ENCODE measurements around the gene KPNA2. TPM values are rescaled to one million over a fixed set of nuclear protein-coding genes. Genes with fewer than 3 reads are reported as not detected.
"Not testable (repeated sequence)": the region's sequence is repeated elsewhere in the genome, so short reads cannot be mapped to it uniquely, and the experiment has no call there.

The KPNA2 gene
- total RNA-seq, 1 donor from 2014 or later: 79.1 TPM

DNA sequence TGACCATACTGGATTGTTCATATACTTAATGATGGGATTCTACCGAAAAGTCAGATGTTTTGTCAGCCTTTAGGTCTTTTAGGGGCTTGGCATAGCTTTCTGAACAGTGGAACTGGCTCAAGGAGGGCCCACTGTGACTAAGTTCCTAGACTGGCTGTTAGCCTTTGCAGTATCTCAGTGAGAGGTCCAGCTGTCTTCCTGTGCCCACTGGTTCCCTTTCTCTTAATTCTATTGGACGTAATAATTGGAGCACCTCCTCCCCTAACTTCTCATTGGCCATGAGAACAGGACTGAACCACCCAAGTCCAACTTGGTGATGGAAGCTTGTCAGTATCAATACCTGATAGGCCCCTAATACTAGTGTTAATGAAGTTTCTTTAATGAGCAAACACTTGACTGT is 13.5 kb downstream of the KPNA2 start:
- Histone ChIP-seq H3K36me3 (ENCODE audit: control insufficient read depth, insufficient read depth, low read length) (peaks cover 2% of the 10 kb centered on the region), H3K4me3 (ENCODE audit: low read depth, low read length) (no peak overlapping the region), H3K27me3 (ENCODE audit: control insufficient read depth, insufficient read depth, low read length) (no peaks in the 10 kb centered on the region)
- TF ChIP-seq, protein P1, sequence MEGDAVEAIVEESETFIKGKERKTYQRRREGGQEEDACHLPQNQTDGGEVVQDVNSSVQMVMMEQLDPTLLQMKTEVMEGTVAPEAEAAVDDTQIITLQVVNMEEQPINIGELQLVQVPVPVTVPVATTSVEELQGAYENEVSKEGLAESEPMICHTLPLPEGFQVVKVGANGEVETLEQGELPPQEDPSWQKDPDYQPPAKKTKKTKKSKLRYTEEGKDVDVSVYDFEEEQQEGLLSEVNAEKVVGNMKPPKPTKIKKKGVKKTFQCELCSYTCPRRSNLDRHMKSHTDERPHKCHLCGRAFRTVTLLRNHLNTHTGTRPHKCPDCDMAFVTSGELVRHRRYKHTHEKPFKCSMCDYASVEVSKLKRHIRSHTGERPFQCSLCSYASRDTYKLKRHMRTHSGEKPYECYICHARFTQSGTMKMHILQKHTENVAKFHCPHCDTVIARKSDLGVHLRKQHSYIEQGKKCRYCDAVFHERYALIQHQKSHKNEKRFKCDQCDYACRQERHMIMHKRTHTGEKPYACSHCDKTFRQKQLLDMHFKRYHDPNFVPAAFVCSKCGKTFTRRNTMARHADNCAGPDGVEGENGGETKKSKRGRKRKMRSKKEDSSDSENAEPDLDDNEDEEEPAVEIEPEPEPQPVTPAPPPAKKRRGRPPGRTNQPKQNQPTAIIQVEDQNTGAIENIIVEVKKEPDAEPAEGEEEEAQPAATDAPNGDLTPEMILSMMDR (IDR thresholded peaks at IDR 0.05; ENCODE audit: insufficient read depth, low read length, poor library complexity, severe bottlenecking): no peak
- no peak for DNase-seq (ENCODE audit: low read depth)

- not testable (repeated sequence) for H3K27me3 ChIP-seq (ENCODE audit: control insufficient read depth, insufficient read depth, low read length); H3K4me3 ChIP-seq (ENCODE audit: low read depth, low read length); H3K36me3 ChIP-seq (ENCODE audit: control insufficient read depth, insufficient read depth, low read length)
These were observed 14.4 kb downstream of the KPNA2 start for GRCh38 chr17:68049812-68050437.

DNA sequence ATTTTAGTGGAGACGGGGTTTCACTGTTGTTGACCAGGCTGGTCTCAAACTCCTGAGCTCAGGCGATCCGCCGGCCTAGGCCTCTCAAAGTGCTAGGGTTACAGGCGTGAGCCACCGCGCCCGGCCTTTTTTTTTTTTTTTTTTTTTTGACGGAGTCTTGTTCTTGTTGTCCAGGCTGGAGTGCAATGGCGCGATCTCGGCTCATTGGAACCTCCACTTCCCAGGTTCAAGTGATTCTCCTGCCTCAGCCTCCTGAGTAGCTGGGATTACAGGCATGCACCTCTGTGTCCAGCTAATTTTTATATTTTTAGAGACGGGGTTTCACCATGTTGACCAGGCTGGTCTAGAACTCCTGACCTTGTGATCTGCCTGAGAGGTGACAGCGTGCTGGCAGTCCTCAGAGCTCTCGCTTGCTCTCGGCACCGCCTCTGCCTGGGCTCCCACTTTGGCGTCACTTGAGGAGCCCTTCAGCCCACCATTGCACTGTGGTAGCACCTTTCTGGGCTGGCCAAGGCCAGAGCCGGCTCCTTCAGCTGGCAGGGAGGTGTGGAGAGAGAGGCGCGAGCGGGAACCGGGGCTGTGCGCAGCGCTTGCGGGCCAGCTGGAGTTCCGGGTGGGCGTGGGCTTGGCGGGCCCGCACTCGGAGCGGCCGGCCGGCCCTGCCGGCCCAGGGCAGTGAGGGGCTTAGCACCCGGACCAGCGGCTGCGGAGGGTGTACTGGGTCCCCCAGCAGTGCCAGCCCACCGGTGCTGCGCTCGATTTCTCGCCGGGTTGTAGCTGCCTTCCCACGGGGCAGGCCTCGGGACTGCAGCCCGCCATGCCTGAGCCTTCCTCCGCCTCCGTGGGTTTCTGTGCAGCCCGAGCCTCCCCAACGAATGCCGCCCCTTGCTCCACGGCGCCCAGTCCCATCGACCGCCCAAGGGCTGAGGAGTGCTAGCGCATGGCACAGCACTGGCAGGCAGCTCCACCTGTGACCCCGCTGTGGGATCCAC is 16.1 kb downstream of the KPNA2 start:
- not testable (repeated sequence) for H3K27me3 ChIP-seq (ENCODE audit: control insufficient read depth, insufficient read depth, low read length)

More at GRCh38 chr17:68049812-68050437, 14.4 kb downstream of the KPNA2 start:
- DNase-seq (ENCODE audit: low read depth): not testable (repeated sequence)

DNA sequence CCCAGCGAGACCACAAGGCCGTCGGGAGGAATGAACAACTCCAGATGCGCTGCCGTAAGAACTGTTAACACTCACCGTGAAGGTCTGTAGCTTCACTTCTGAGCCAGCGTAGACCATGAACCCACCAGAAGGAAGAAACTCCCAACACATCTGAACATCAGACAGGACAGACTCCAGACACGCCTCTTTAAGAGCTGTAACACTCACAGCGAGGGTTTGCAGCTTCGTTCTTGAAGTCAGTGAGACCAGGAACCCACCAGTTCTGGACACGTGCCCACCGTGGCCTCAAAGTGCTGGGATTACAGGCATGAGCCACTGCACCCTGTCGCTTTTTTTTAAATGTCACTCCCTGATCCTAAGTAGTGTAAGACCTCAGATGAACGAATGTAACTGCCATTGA is 17.3 kb downstream of the KPNA2 start:
- no peaks in the 10 kb centered on the region for H3K27me3 ChIP-seq (ENCODE audit: control insufficient read depth, insufficient read depth, low read length)
- TF ChIP-seq, protein P1 (IDR thresholded peaks at IDR 0.05; ENCODE audit: insufficient read depth, low read length, poor library complexity, severe bottlenecking): no peak
- DNase-seq (ENCODE audit: low read depth): no peak
- no peak overlapping the region for H3K4me3 ChIP-seq (ENCODE audit: low read depth, low read length)
- H3K36me3 ChIP-seq (ENCODE audit: control insufficient read depth, insufficient read depth, low read length): no peaks in the 10 kb centered on the region

More for the DNA sequence above, 16.1 kb downstream of the KPNA2 start:
- not testable (repeated sequence) for H3K4me3 ChIP-seq (ENCODE audit: low read depth, low read length); H3K36me3 ChIP-seq (ENCODE audit: control insufficient read depth, insufficient read depth, low read length); DNase-seq (ENCODE audit: low read depth)

DNA sequence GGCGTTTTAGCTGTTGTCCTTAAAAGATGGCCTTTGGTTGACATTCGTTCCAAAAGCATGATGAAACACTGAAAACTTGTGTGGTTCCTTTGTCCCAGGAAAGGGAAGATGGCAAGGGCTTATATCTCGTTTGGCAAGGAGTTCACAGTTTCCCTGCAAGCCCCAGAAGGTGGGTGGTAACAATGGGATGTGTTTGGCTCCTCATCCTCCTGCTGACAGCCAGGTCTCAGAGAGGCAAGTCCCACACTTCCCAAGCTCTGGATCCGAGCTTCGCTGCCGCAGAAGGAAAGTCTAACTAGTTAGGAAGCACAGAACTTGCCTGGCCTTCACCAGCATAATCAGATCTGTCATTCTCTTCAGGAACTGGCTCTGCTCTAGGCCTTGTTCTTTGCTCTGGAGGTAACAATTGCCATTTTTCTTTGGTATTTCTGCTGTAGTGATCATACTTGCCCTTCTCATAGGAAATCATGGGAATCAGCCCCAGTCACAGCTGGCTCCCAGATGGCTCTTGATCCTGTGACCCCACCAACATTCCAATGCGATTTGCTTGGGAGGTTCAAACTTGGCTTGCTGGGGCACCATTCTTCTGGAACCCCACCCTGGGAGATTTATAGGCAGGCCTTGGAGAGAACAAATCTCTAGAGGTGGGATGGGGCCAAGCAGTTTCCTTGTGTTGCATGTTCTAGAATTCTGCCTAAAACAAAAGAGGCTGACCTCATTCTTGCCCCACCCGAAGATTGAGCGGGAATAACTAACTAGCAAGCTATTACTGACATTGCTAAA is 17.9 kb downstream of the KPNA2 start:
- TF ChIP-seq, protein P1 (IDR thresholded peaks at IDR 0.05; ENCODE audit: insufficient read depth, low read length, poor library complexity, severe bottlenecking): no peak
- no peaks in the 10 kb centered on the region for H3K36me3 ChIP-seq (ENCODE audit: control insufficient read depth, insufficient read depth, low read length)
- no peaks in the 10 kb centered on the region for H3K27me3 ChIP-seq (ENCODE audit: control insufficient read depth, insufficient read depth, low read length)
- H3K4me3 ChIP-seq (ENCODE audit: low read depth, low read length): no peak overlapping the region
- DNase-seq (ENCODE audit: low read depth): no peak

DNA sequence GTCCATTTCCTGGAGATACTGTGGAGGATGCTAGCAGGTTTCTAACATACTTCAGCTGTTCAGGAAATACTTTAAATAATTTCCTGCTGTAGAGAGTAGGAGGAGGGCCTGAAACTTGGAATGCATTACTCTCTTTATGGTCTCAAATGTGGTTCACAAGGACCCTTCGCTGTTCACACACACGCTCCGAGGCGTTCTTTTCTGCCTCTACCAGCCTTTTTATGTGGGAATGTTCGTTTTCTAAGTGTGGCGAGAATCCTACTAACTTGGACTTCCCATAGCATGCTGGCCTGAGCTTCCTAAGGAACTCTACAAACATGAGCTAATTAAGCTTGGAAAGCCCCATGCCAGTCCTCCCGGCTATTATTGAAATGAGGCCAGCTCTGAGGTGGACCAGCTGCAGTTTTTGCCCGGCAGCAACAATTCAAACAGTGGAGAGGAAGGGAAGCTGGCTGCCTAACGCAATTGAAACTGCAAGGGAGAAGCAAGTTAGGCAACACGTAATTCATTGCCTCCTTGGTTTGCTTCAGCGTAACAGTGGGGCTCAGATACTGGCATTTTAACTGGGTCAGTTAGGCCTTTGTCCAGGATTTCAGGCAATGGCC is 18.9 kb downstream of the KPNA2 start:
- TF ChIP-seq, protein P1 (IDR thresholded peaks at IDR 0.05; ENCODE audit: insufficient read depth, low read length, poor library complexity, severe bottlenecking): no peak
- H3K4me3 ChIP-seq (ENCODE audit: low read depth, low read length): no peak overlapping the region
- DNase-seq (ENCODE audit: low read depth): no peak
- no peaks in the 10 kb centered on the region for H3K36me3 ChIP-seq (ENCODE audit: control insufficient read depth, insufficient read depth, low read length)
- H3K27me3 ChIP-seq (ENCODE audit: control insufficient read depth, insufficient read depth, low read length): no peaks in the 10 kb centered on the region

Measured in kidney epithelial cell (primary cell).